ENCODE results near the gene KCNIP3.
A peak's percentile ranks its signal among the peaks of the same experiment; 100 is the strongest.

The KCNIP3 gene

GRCh38 chr2:95314598-95314963, 17.4 kb downstream of the KCNIP3 start:
- DNase-seq (ENCODE audit: low spot score) = no peak

GRCh38 chr2:95314964-95315611, 17.9 kb downstream of the KCNIP3 start:
- DNase-seq (ENCODE audit: low spot score) = peak; percentile 14

DNA sequence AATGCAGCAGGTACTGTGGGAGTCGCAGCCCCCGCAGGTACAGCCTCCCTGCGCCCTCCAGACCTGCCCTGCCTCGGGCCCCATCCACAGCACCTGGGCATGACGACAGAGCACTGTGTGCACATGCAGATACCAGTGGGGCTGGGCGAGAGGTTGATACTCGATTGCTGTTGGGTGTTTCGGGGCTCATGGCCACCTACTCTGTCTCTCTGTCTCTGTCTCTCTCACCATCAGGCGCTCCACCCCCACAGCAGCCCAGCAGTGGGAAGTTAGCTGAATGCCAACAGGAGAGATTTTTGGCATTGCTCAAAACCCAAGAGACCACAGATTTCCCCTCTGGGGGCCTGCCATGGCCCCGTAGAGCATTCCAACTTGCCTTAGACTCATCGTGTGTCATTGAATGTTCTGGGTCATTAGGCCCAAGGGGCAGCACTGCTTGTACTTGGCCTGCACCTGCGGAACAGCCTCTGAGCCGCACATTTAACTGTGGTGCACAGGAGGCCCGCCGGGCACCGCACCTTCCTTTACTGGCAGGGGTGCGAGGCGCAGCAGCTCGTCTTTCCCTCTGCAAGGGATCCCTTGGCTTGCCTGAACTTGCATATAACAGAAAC, 18.8 kb downstream of the KCNIP3 start:
- no peak for DNase-seq (ENCODE audit: low spot score)

- DNase-seq (ENCODE audit: low spot score) = no peak
Observed at GRCh38 chr2:95316466-95317122, 19.4 kb downstream of the KCNIP3 start.

GRCh38 chr2:95317123-95317500, 20.0 kb downstream of the KCNIP3 start:
- no peak for DNase-seq (ENCODE audit: low spot score)

DNA sequence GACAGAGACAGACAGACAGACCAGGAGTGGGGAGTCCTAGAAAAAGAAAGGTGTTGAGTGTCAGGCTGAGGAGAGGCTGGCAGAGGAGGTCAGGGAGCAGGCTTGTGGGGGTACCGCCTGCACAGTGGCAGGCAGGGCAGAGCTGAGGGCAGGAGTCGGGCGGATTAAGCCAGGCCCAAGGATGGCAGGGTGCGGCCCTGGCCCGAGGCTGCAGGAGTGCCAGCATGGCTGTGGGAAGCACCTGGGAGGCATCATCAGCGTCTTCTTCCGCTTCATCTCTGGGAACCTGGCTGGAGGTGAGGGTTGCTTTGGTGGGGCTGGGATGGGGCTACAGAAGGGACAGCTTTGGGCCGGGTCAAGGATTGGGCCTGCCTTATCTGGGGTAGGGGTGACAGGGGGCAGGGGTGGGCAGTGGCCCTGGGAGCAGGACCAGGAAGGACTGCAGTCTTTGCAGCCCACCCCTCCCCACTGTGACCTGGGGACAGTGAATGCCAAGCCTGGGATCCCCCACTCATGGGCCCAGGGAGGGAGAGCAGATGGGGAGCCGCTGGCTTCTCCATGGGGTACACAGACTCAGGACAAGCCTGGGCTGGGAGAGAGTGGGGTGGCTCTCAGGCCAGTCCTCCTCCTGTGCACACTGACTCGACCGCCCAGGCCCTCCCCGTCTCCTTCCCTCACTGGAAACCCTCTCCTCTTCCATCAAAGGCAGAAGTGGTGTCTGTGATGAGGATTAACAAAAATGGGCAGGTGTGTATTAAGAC, 20.7 kb downstream of the KCNIP3 start:
- DNase-seq (ENCODE audit: low spot score) = no peak

DNA sequence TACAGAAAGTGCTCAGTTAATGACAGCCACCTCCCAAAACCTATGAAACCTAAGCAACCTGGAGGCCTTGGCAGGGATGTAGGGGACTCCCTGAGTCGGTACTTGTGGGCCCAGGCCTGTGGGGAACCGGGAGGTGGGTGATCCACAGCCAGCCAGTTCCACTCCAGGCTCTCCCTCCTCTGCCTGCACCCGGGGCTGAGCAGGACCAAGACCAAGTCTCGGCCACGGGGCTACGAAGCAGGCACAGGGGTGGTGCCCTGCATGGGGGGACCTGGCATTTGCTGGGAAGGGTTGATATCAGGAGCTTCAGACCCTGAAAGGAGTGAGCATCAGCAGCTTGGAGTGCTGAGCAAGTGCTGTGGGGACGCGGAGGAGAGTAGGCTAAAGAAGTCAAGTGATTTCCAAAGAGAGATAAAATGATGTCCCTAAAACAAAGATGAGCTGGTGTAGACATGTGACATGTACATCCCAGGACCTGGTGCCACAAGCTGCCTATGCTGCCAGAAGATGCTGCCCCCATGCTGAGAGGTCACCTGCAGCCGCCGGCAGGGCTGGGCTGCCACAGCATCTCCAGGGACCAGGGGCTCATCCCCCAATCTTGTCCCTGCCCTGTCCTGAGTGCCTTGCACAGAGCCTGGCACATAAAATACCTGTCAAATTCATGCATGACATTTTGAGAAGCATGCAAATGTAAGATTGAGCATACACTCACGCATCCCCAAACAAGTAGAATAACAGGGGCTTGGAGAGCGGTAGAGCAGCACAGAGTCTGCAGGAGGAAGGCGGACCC, 21.5 kb downstream of the KCNIP3 start:
- no peak for DNase-seq (ENCODE audit: low spot score)

DNA sequence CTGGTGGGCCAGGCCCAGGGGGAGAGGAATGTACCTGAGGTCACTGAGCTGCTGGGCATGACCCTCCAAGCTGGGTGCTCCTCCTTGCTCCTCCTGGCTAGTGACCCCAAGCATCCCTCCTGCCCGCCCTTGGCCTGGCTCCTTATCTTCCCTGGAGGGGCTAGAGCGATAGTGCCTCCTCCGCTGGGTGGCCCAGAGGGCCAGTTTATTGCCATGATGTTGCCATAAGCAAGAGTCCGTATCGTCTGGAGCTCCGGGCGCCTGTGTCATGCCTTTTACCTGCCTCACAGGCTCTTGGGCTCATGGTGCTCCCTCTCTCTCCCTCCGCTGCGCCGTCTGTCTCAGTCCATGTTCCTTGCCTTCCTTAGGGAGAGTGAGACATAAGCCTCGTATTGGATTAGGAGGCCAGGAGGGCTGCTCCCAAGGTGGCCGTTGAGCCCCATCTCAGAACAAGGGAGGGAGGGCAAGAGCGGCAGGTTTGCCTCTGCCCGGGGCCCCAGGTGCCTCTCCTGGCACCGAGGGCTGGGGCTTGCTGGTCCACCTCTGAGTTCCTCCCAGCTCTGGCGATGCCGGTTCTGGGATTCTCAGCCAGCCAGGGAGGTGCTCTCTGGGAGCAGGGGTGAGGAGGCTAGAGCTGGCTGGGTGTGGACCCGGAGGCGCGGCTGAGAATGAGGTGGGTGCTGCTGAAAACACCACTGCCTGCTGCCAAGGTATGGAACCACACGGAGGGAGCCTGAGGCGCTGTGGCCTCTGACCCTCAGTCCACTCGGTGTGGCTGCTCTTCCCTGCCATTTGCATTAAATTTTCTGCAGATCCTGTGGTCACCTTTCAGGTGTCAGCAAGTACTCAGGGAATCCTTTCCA, 22.6 kb downstream of the KCNIP3 start:
- DNase-seq (ENCODE audit: low spot score) = no peak

DNA sequence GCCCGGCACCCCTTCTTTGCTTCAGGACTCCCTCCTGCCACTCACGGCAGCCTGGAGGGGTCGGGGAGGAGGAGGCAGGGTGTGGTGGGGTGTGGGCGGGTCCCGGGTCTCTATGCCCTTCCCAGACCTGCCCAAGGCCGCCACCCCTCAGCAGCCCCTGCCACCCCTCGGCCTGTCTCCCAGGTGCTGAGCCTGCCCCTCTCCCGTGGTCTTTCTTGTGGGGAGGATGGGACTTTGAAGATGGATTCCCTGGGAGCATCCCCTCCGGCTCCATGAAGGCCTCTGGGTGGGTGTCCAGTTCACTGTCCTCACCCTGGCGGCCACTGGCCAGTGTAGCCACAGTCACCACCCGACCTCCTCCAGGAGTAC, 23.2 kb downstream of the KCNIP3 start:
- DNase-seq (ENCODE audit: low spot score) = no peak

DNA sequence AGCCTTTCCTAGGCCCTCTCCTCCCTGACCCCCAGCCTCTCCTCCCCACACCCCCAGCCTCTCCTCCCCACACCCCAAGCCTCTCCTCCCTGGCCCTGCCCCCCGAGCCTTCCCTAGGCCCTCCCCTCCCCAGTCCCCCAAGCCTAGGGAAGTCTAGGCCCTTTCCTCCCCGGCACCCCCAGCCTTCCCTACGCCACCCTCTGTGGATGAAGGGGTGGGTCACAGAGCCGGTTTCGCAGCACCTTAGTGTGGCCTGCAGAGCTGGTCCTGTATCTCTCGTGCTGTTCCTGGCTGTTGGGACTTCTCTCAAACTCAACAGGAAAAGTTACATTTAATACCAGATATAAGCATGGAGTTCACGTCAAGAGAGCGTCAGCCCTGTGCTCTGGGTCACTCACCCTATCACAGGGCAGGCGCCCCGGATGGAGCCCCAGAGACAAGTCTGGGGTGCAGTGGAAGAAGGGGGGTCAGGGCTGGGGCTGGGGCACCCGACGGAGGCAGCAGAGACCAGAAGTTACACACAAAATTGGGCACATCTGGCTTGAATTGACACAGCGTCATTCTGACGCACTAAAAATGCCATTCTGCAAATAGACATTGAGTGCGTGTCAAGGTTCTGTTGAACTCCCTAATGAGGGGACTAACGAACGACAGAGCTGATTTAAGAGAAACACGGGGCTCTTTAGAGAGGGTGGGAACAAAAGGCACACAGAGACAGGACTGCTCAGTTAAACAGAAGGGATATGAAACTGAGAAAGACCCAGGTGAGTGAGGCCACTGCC, 24.0 kb downstream of the KCNIP3 start:
- no peak for DNase-seq (ENCODE audit: low spot score)

DNA sequence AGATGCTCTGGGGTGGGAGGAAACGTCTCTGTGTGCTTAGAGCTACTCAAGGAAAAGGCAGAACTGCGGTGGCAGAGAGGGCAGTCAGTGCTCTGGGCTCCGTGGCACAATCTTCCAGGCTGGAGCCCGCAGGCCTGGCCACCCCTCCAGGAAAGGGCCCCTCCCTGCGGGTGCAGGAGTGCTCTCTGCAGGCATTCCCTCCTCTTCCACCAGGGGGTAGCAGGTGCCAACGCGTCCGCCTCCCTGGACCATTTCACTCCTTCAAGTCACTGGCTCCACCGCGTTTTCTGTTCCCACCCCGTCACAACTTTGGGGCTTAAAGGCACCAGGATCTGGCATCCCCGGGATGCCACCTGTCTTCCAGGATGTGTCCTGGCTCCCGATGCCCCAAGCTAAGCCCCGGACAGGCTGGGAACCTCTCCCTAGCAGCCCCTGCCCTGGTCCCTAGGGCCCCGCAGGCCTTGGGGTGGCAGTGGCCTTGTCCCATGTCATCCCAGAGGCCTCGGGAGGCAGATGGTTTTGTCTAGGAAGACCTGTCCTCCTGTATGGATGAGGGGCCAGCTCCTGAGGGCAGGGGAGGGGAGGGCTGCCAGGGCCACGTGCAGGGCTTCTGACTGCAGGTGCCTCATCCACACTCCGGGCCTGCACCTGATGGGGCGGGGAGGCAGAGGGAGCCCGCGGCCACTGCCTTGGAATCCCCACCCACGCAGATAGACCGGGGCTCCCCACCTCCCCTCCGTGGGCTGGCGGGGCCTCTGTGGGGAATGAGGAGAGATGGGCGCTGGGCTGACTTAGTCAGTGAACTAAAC, 26.4 kb downstream of the KCNIP3 start:
- DNase-seq (ENCODE audit: low spot score) = peak; percentile 28

DNA sequence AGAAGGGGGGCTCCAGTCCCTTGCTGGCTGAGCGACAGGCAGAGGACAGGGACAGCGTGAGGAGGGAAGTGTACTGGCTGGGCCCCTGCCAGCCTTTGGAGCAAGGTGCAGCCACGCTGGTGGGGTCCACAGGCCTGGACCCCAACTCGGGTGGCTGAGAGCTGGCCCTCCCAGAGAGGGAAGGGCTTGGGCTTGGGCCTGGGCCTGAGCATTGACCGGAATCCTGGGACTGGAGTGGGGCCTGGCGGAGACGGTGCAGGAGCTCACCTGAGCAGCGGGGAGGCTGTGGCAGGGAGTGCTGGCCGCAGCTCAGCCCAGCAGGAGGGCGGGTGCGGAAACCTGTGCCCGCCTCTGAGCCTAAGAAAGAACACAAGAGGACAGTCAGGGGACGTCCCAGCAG, 27.9 kb downstream of the KCNIP3 start:
- no peak for DNase-seq (ENCODE audit: low spot score)

GRCh38 chr2:95325590-95326432, 28.7 kb downstream of the KCNIP3 start:
- DNase-seq (ENCODE audit: low spot score) = no peak

DNA sequence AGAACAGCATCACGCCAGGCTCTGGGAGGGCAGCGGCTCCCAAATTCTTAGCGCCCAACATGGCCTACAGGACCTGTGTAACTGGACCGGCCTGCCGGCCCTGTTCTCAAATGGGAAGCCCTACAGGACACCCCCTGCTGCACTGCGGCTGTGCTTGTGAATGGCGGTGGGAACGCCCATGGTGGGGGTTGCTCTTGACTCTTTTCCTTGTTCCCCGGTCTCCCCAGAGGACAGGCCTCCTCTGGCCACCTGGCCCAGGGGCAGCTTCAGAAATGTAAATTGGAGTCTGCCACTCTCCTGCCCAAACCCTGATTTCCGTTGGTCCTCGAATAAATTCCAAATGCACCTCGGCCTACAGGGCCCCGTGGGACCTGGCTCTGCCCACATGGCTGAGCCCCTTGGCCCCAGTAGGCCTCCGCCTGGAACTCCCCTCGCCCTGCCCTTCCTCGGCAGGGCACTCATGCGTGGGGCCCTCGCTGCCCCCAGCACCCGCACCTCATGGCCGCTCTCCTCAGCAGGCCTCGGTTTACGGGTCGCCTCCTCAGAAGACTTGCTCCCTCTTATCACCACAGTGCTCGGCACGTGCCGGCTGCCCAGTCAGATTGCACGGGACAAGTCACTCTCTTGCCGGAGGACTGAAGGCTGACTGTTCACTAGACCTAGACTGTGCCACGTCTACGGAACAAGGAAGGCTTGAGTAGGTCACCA, 29.4 kb downstream of the KCNIP3 start:
- no peak for DNase-seq (ENCODE audit: low spot score)

DNA sequence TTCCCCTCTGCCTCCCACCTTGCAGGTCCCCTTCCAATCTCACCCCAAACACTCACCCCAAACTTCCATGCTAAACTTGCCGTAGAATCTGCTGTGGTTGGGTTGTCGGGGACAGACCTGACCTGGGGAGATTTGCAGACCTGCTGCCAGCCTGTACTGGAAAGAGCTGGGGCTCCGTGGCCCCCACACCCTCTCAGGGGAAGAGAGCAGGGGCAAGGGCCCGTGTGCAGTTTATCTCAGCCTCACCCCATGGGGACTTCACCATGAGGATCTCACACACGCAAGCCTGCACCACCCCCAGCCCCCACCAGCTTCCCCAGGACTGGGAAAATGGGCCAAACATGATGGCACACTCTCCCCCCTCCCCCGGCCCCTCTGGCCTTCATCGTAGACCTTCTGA, 30.7 kb downstream of the KCNIP3 start:
- DNase-seq (ENCODE audit: low spot score) = no peak

GRCh38 chr2:95328358-95329125, 31.4 kb downstream of the KCNIP3 start:
- DNase-seq (ENCODE audit: low spot score) = no peak

- no peak for DNase-seq (ENCODE audit: low spot score)
Observed at GRCh38 chr2:95329401-95329800, 32.3 kb downstream of the KCNIP3 start.
